Measurements from ENCODE around the gene APEX1. TPM values are rescaled to one million over a fixed set of nuclear protein-coding genes. Genes with fewer than 3 reads are reported as not detected.
"Not testable (repeated sequence)": the region's sequence is repeated elsewhere in the genome, so short reads cannot be mapped to it uniquely, and the experiment has no call there.

Gene APEX1
- total RNA-seq, 3 donors from 2014 or later = 129 to 165 (median 150) TPM

DNA sequence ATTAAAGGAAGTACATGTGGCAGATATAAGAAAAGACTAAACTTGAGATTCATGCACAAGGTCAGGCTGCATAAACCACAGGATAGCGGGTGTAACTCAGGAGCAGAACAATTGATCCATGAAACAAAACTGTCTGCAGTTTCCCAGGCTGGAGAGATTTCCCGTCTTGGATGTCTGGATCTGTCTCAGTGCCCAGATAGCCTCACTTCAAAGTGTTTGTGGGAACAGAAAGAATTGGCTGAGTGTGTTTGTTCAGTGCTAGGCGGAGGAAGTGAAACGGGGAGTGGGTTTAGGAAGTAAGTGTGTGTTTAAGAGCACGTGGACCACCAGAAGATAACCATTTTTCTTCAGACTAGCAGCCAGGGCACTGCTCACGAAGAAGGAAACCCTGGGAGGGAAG lies 48.9 kb downstream of the APEX1 start:
- Histone ChIP-seq H3K4me3 (no peak overlapping the region), H3K9me3 (no peaks in the 10 kb centered on the region), H3K27me3 (no peaks in the 10 kb centered on the region), H3K4me1 (no peaks in the 10 kb centered on the region), H3K36me3 (no peaks in the 10 kb centered on the region), H3K27ac (no peak overlapping the region)
- intact Hi-C loops (cut with DNase I; ENCODE audit: low total_unique reads) = no loop called here
- TF ChIP-seq POLR2A (IDR thresholded peaks at IDR 0.05) = no peak
- TF ChIP-seq POLR2AphosphoS5 (IDR thresholded peaks at IDR 0.05) = no peak
- TF ChIP-seq, protein P1, sequence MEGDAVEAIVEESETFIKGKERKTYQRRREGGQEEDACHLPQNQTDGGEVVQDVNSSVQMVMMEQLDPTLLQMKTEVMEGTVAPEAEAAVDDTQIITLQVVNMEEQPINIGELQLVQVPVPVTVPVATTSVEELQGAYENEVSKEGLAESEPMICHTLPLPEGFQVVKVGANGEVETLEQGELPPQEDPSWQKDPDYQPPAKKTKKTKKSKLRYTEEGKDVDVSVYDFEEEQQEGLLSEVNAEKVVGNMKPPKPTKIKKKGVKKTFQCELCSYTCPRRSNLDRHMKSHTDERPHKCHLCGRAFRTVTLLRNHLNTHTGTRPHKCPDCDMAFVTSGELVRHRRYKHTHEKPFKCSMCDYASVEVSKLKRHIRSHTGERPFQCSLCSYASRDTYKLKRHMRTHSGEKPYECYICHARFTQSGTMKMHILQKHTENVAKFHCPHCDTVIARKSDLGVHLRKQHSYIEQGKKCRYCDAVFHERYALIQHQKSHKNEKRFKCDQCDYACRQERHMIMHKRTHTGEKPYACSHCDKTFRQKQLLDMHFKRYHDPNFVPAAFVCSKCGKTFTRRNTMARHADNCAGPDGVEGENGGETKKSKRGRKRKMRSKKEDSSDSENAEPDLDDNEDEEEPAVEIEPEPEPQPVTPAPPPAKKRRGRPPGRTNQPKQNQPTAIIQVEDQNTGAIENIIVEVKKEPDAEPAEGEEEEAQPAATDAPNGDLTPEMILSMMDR (IDR thresholded peaks at IDR 0.05) = no peak
- DNase-seq (ENCODE audit: low spot score in 2 of 2) = no peak

DNA sequence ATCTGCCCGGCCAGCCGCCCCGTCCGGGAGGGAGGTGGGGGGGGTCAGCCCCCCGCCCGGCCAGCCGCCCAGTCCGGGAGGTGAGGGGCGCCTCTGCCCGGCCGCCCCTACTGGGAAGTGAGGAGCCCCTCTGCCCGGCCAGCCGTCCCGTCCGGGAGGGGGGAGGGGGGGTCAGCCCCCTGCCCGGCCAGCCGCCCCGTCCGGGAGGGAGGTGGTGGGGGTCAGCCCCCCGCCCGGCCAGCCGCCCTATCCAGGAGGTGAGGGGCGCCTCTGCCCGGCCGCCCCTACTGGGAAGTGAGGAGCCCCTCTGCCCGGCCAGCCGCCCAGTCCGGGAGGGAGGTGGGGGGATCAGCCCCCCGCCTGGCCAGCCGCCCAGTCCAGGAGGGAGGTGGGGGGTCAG lies 51.2 kb downstream of the APEX1 start:
- H3K4me3 ChIP-seq; DNase-seq (ENCODE audit: low spot score in 2 of 2); H3K4me1 ChIP-seq; H3K27me3 ChIP-seq; H3K36me3 ChIP-seq; intact Hi-C loops (cut with DNase I; ENCODE audit: low total_unique reads); H3K27ac ChIP-seq; H3K9me3 ChIP-seq: not testable (repeated sequence)

DNA sequence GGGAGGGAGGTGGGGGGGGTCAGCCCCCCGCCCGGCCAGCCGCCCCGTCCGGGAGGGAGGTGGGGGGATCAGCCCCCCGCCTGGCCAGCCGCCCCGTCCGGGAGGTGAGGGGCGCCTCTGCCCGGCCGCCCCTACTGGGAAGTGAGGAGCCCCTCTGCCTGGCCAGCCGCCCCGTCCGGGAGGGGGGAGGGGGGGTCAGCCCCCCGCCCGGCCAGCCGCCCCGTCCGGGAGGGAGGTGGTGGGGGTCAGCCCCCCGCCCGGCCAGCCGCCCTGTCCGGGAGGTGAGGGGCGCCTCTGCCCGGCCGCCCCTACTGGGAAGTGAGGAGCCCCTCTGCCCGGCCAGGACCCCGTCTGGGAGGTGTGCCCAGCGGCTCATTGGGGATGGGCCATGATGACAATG lies 51.7 kb downstream of the APEX1 start:
- intact Hi-C loops (cut with DNase I; ENCODE audit: low total_unique reads); H3K4me1 ChIP-seq; H3K9me3 ChIP-seq; H3K27ac ChIP-seq; DNase-seq (ENCODE audit: low spot score in 2 of 2); H3K36me3 ChIP-seq; H3K27me3 ChIP-seq; H3K4me3 ChIP-seq: not testable (repeated sequence)

Other genes starting within 250 kb of the APEX1 start
- gene OR11H6, start 231.5 kb upstream of the APEX1 start, total RNA-seq = not detected
- gene OR11H7, start 226.2 kb upstream of the APEX1 start, total RNA-seq = not detected
- gene OR11H4, start 215.9 kb upstream of the APEX1 start, total RNA-seq = not detected
- 10 to 100 TPM; 10.1 to 21.0 (median 16.2) TPM for gene TTC5, start 149.3 kb upstream of the APEX1 start, total RNA-seq
- gene CCNB1IP1, start 121.9 kb upstream of the APEX1 start, total RNA-seq = 10 to 100 TPM; 65.8 to 78.3 (median 65.9) TPM
- gene PARP2, start 111.6 kb upstream of the APEX1 start, total RNA-seq = 10 to 100 TPM; 14.7 to 20.0 (median 17.9) TPM
- 10 to 100 TPM; 21.3 to 34.5 (median 27.2) TPM for gene TEP1, start 41.7 kb upstream of the APEX1 start, total RNA-seq
- gene KLHL33, start 19.1 kb upstream of the APEX1 start, total RNA-seq = under 1 TPM; 0.29 to 0.64 (median 0.33) TPM
- gene OSGEP, start 414 bp upstream of the APEX1 start, total RNA-seq = 10 to 100 TPM; 38.1 to 66.9 (median 57.5) TPM
- 10 to 100 TPM; 23.6 to 34.1 (median 29.9) TPM for gene PIP4P1, start 6.2 kb downstream of the APEX1 start, total RNA-seq
- 10 to 100 TPM; 26.4 to 60.0 (median 38.8) TPM for gene PNP, start 14.2 kb downstream of the APEX1 start, total RNA-seq
- not detected for gene RNASE10, start 50.3 kb downstream of the APEX1 start, total RNA-seq
- not detected for gene RNASE9, start 105.8 kb downstream of the APEX1 start, total RNA-seq
- gene RNASE11, start 132.8 kb downstream of the APEX1 start, total RNA-seq = not detected
- not detected for gene RNASE12, start 136.2 kb downstream of the APEX1 start, total RNA-seq
- not detected for gene OR6S1, start 186.5 kb downstream of the APEX1 start, total RNA-seq
- 100 to 1,000 TPM; 165 to 367 (median 177) TPM for gene RNASE4, start 229.3 kb downstream of the APEX1 start, total RNA-seq
- 10 to 100 TPM; 49.2 to 59.8 (median 55.5) TPM for gene ANG, start 233.5 kb downstream of the APEX1 start, total RNA-seq